ENCODE measurements around the gene RNF207.

- TF ChIP-seq EZH2 (IDR thresholded peaks at IDR 0.05) (no peak), POLR2AphosphoS5 (IDR thresholded peaks at IDR 0.05; ENCODE audit: borderline replicate concordance, low read depth, low read length) (no peak)
Observed at GRCh38 chr1:6266641-6267040, 60.7 kb downstream of the RNF207 start.
